ENCODE measurements around the gene ALPP. TPM values are rescaled to one million over a fixed set of nuclear protein-coding genes. Genes with fewer than 3 reads are reported as not detected.
A peak's percentile ranks its signal among the peaks of the same experiment; 100 is the strongest.

ALPP gene
- total RNA-seq, 1 experiment from 2014 or later = 0.20 TPM

DNA sequence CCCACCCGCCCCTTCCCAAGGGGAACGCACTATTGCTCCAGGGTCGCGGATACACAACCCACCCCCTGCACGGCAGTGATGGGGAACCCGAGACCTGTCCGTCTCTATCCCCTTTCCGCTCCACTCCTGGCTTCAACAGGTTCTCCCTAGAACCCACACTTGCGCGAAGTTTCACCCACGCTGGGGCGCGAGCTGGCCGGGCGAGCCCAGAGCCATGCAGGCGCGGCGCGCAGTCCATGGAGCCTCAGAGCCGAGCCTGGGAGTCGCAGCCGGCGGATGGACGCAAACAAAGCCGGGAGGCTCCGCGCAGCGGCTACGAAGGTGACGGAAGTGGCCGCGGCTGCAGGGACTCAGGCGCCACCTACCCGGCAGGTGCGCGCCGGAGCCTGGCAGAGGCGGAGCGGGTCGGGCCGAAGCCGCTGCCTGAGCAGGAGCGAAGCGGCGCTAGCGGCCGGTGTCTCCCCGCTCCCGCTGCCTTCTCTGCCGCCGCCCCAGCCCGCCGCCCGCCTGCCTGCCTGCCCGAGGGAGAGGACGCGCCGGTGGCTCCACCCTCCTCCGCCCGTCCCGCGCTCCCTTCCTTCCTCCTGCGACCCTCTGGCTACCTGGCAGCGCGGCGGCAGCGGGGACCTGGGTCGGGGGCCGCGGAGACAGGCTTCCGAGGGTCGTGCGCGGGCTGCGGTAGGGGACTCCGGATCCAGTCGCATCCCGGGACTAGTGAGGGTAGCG lies 42.1 kb downstream of the ALPP start (continued):
- TF ChIP-seq ZNF281 (CRISPR knock-in tag; IDR thresholded peaks at IDR 0.05) = no peak
- TF ChIP-seq CBFB (CRISPR knock-in tag; IDR thresholded peaks at IDR 0.05; ENCODE audit: low read depth) = no peak; the same call in 1 of the 2 replicates
- no peak for TF ChIP-seq ZSCAN18 (CRISPR knock-in tag; IDR thresholded peaks at IDR 0.05)
- TF ChIP-seq SMAD3 (CRISPR knock-in tag; IDR thresholded peaks at IDR 0.05; ENCODE audit: borderline replicate concordance) = no peak
- no peak for TF ChIP-seq ERG (CRISPR knock-in tag; IDR thresholded peaks at IDR 0.05)
- TF ChIP-seq JAZF1 (CRISPR knock-in tag; IDR thresholded peaks at IDR 0.05) = no peak
- TF ChIP-seq TEAD1 (CRISPR knock-in tag; IDR thresholded peaks at IDR 0.05) = no peak
- TF ChIP-seq ZNF219 (CRISPR knock-in tag; IDR thresholded peaks at IDR 0.05; ENCODE audit: borderline replicate concordance) = no peak
- TF ChIP-seq, protein P1, sequence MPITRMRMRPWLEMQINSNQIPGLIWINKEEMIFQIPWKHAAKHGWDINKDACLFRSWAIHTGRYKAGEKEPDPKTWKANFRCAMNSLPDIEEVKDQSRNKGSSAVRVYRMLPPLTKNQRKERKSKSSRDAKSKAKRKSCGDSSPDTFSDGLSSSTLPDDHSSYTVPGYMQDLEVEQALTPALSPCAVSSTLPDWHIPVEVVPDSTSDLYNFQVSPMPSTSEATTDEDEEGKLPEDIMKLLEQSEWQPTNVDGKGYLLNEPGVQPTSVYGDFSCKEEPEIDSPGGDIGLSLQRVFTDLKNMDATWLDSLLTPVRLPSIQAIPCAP (CRISPR knock-in tag; IDR thresholded peaks at IDR 0.05) = no peak
- no peak for TF ChIP-seq ZNF263 (CRISPR knock-in tag; IDR thresholded peaks at IDR 0.05; ENCODE audit: low read depth)
- TF ChIP-seq, protein P2, sequence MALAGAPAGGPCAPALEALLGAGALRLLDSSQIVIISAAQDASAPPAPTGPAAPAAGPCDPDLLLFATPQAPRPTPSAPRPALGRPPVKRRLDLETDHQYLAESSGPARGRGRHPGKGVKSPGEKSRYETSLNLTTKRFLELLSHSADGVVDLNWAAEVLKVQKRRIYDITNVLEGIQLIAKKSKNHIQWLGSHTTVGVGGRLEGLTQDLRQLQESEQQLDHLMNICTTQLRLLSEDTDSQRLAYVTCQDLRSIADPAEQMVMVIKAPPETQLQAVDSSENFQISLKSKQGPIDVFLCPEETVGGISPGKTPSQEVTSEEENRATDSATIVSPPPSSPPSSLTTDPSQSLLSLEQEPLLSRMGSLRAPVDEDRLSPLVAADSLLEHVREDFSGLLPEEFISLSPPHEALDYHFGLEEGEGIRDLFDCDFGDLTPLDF (CRISPR knock-in tag; IDR thresholded peaks at IDR 0.05) = no peak
- TF ChIP-seq CREM (CRISPR knock-in tag; IDR thresholded peaks at IDR 0.05) = 0 out of 2 replicates have a peak, but pooled peaks have one; percentile 21
- no peak for TF ChIP-seq ZNF138 (CRISPR knock-in tag; conservative IDR thresholded peaks at IDR 0.05)

DNA sequence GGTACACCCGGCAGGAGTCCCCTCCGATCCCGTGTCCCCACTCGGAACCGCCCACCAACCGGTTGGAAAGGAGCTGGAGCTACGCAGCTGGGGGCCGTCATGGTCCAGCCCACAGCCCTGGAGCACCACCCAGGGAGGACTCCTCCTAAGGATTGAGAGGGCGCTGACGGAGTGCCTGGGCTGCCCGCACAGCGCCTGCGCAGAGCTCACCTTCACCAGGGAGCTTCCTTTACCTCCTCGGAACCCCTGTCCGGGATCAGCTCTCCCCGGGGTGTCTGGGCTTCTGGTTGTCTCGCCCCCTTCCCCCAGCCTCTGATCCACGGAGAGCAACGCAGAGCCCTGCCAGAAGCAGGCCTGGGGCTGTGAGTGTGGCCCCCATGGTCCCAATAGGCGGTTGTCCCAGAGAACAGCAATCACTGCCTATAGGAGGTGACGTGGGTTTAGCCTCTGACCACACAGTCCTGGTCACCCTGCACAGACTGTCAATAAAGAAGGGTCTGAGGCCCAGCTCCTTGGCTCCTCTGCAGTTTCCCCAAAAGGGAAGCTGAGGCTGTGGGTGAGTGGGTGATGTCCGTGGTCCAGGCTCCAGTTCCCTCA lies 42.7 kb downstream of the ALPP start:
- peak; percentile 59 for DNase-seq (ENCODE audit: low spot score)
- ATAC-seq = peak; percentile 6
- Mint-ChIP-seq H3K4me3 (peak overlapping the region; percentile 61), H3K27me3 (ENCODE audit: low read depth) (peaks cover 76% of the 10 kb centered on the region), H3K9me3 (peaks cover 5% of the 10 kb centered on the region), H3K27ac (no peak overlapping the region), H3K36me3 (peaks cover 14% of the 10 kb centered on the region), H3K4me1 (peaks cover 52% of the 10 kb centered on the region)
- ChIA-PET CTCF (interaction anchor here (0.8 to 1.6 kb wide), 12 partner anchors 9 to 521 kb away, joined by 3 to 6 read pairs (median 4); no protein-coding TSS in a partner anchor), POLR2A (interaction anchor here (0.6 to 1.1 kb wide), 4 partner anchors 9 to 32 kb away, joined by 3 to 4 read pairs (median 4); no protein-coding TSS in a partner anchor)
- TF ChIP-seq ELF4 (CRISPR knock-in tag; IDR thresholded peaks at IDR 0.05; ENCODE audit: low read depth) = peak; percentile 38; the same call in 1 of the 2 replicates
- TF ChIP-seq ZNF423 (CRISPR knock-in tag; IDR thresholded peaks at IDR 0.05) = 0 out of 2 replicates have a peak, but pooled peaks have one; percentile 20
- peak; percentile 99 for TF ChIP-seq ZNF263 (CRISPR knock-in tag; IDR thresholded peaks at IDR 0.05; ENCODE audit: low read depth)
- no peak for TF ChIP-seq IRF2 (CRISPR knock-in tag; IDR thresholded peaks at IDR 0.05; ENCODE audit: borderline replicate concordance, low read depth)
- TF ChIP-seq RORB (CRISPR knock-in tag; IDR thresholded peaks at IDR 0.05) = no peak
